Activated naive CD4-positive, alpha-beta T cell treated with anti-CD3 and anti-CD28 coated beads, Interleukin-2, amount 50 U/mL, for 24 hours (primary cell): ENCODE results near the gene ZNF503.

Source experiments
- H3K27ac Mint-ChIP-seq: one replicate; pipeline ENCODE4 v1.8.0; 2021; ENCODE audit warnings: mild to moderate bottlenecking, mixed read lengths
- H3K27me3 Mint-ChIP-seq: one replicate; pipeline ENCODE4 v1.8.0; 2021; ENCODE audit warnings: mixed read lengths
- H3K36me3 Mint-ChIP-seq: one replicate; pipeline ENCODE4 v1.8.0; 2021; ENCODE audit warnings: mixed read lengths
- H3K4me1 Mint-ChIP-seq: one replicate; pipeline ENCODE4 v1.8.0; 2021; ENCODE audit warnings: mixed read lengths
- H3K4me3 Mint-ChIP-seq: one replicate; pipeline ENCODE4 v1.8.0; 2021; ENCODE audit warnings: mild to moderate bottlenecking, mixed read lengths
- H3K9me3 Mint-ChIP-seq: one replicate; pipeline ENCODE4 v1.8.0; 2021; ENCODE audit warnings: mixed read lengths

Gene ZNF503

DNA sequence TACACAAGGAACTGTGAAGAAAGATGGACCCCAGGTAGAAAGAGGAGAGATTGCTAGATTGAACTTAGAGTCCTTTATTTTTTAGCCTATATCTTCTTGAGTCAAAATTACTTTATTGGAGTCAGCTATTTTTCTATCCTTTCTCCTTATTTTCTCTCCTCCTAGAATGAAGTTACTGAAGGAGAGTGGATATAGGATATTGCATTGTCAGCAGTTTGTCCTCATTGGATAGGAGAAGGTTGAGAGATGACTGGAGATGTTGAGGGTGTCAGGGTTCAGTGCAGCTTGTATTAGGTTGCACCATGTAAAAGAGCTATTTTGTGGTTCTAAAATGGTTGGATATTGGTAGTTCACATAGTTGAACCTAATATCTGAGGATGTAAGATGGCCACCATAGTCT lies 35.3 kb upstream of the ZNF503 start:
- no peak overlapping the region for H3K27ac Mint-ChIP-seq
- H3K36me3 Mint-ChIP-seq, result no peaks in the 10 kb centered on the region
- H3K9me3 Mint-ChIP-seq, result no peaks in the 10 kb centered on the region
- peaks cover 2% of the 10 kb centered on the region for H3K4me1 Mint-ChIP-seq
- H3K27me3 Mint-ChIP-seq, result peaks cover 25% of the 10 kb centered on the region
- no peak overlapping the region for H3K4me3 Mint-ChIP-seq

DNA sequence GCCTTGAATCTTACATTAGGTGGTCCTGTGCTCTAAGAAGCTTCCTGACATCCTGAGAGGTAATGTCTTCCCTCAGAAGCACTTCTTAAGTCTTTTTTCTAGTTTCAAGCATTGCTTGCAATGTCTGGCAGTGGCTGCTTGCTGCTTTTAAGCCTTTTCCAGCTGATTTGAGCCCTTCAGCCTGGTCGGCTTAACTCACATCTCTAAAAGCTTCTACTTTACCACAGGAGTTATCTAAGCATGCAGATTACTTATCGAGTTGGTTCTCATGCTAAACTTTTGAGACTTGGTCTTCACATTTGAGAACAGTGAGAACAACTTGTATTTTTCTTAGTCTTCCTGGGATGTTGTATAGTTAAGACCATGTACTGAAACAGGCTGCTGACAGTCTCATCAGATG lies 33.7 kb upstream of the ZNF503 start:
- no peak overlapping the region for H3K4me3 Mint-ChIP-seq
- H3K27me3 Mint-ChIP-seq, result peaks cover 28% of the 10 kb centered on the region
- peaks cover 7% of the 10 kb centered on the region for H3K4me1 Mint-ChIP-seq
- H3K36me3 Mint-ChIP-seq, result no peaks in the 10 kb centered on the region
- no peak overlapping the region for H3K27ac Mint-ChIP-seq
- H3K9me3 Mint-ChIP-seq, result no peaks in the 10 kb centered on the region

DNA sequence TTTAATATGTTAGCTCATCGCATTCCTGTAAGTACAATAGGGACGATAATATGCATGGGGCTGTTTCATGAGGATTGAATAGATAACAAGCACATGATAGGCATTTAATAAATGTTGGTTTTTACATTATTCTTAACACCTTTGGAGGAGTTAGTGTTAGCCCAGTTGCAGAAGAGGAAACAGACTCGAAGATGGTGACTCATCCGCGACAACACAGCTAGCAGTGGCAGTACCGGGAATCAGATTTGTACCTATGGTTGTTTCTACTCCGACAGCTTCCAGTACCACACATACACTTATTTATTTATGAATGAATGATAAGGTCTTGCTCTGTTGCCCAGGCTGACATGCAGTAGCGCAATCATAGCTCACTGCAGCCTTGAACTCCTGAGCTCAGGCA lies 32.7 kb upstream of the ZNF503 start:
- H3K27ac Mint-ChIP-seq, result no peak overlapping the region
- peaks cover 32% of the 10 kb centered on the region for H3K27me3 Mint-ChIP-seq
- no peaks in the 10 kb centered on the region for H3K36me3 Mint-ChIP-seq
- no peaks in the 10 kb centered on the region for H3K9me3 Mint-ChIP-seq
- no peak overlapping the region for H3K4me3 Mint-ChIP-seq
- peaks cover 7% of the 10 kb centered on the region for H3K4me1 Mint-ChIP-seq

GRCh38 chr10:75433216-75433615 lies 31.7 kb upstream of the ZNF503 start:
- Mint-ChIP-seq H3K36me3 (no peaks in the 10 kb centered on the region), H3K27ac (no peak overlapping the region), H3K27me3 (peaks cover 37% of the 10 kb centered on the region), H3K4me1 (peaks cover 7% of the 10 kb centered on the region), H3K4me3 (no peak overlapping the region), H3K9me3 (no peaks in the 10 kb centered on the region)

GRCh38 chr10:75432763-75433162 lies 31.2 kb upstream of the ZNF503 start:
- Mint-ChIP-seq H3K36me3 (no peaks in the 10 kb centered on the region), H3K4me1 (peaks cover 7% of the 10 kb centered on the region), H3K4me3 (no peak overlapping the region), H3K9me3 (no peaks in the 10 kb centered on the region), H3K27ac (no peak overlapping the region), H3K27me3 (peaks cover 37% of the 10 kb centered on the region)

DNA sequence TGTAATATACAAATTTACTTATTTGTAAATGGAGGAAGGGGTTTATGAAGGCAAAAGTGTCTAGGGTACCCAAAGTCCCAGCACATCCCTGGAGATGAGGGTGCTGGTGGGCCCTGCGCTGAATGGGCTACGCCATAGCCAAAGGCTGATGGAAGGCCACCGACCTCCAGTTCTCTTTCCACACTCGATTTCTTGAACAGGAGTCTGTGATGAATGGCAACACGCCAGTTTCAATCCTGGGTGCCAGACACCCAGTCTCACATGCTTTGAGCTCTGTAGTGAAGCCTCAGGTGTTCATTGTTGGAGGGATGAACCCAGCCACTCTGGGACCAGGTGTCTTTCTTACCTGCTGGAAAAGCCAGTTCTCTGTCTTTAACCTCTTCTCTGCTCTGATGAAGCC lies 30.6 kb upstream of the ZNF503 start:
- Mint-ChIP-seq H3K4me1 (peaks cover 7% of the 10 kb centered on the region), H3K9me3 (no peaks in the 10 kb centered on the region), H3K4me3 (no peak overlapping the region), H3K27ac (no peak overlapping the region), H3K36me3 (no peaks in the 10 kb centered on the region), H3K27me3 (peaks cover 36% of the 10 kb centered on the region)

DNA sequence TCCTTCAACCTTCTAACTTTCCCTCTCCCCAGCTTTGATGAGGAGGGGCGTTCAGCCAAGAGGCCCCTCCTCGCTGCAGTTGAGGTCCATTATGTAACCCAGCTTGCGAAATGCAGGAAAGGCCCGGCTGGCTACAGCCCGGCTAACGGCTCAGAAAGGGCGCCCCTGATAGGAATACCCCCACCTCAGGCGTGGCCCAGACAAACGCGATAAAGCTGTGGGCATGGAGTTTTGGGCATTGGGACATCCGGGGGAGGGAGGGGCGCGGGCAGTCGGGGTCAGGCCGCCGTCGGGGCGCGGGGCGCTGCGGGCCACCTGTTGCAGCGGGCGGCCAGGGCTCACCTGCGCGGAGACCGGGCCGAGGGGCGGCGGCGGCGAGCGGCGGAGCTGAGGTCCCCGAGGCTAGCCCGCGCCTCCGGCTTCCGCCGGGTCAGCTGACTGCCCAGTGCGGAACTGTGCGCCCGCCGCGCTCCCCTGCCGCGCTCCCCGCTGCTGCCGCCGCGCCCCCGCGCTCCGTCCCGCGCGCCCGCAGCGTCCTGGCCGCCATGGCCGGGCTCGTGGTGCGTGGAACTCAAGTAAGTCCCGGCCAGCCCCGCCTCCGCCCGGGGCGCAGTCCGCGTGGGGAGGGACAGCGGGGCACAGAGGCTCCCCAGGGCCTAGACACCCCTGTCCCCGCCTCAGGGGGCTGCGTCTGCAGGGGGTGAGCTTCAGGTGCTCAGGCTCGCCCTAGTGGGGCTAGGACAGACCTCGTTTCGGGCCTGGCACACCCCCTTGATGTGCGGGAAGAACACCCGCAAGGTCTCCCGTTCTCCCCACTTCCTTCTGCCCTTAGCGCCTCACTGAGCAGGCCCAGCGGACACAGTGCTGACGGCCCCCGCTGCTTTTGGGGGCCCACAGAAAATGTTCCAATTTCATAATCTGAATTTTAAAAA lies 29.9 kb upstream of the ZNF503 start, which contains the start of gene LRMDA:
LRMDA (plus strand) TSS at position 445 of the 932 bp plus-strand sequence.
- Mint-ChIP-seq H3K27me3 (peaks cover 36% of the 10 kb centered on the region), H3K4me3 (peak within 1 kb of the TSS; percentile 66), H3K27ac (no peak within 1 kb of the TSS), H3K4me1 (peaks cover 7% of the 10 kb centered on the region), H3K36me3 (no peaks in the 10 kb centered on the region), H3K9me3 (no peaks in the 10 kb centered on the region)

GRCh38 chr10:75430000-75430763 lies 28.6 kb upstream of the ZNF503 start:
- Mint-ChIP-seq H3K27ac (no peak overlapping the region), H3K4me3 (no peak overlapping the region), H3K4me1 (peaks cover 7% of the 10 kb centered on the region), H3K36me3 (no peaks in the 10 kb centered on the region), H3K27me3 (peaks cover 32% of the 10 kb centered on the region), H3K9me3 (no peaks in the 10 kb centered on the region)

DNA sequence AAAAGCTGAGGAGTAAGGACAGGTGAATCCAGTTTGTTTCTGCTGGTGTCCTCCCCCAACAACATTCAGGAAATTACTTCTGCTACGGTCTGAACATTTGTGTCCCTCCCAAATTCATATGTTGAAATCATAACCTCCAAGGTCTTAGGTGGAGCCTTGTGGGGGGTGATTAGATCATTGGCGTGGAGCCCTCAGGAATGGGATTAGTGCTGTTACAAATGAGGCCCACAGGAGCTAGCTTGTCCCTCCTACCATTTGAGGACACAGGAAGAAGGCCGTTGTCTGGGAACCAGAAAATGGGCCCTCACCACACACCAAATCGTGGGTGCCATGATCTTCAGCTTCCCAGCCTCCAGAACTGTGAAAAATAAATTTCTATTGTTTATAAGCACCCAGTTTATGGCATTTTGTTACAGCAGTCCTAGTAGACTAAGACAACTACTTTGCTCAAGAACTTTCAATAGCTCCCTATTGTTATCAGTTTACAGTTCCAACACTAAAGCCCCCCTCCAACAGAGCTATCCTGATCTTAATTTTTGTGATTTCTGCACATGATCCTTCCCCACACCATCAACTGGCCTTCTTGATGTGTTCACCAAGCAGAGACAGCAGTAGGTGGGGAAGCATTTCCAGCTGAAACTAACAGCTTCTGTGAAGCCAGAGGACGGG lies 27.7 kb upstream of the ZNF503 start:
- H3K27ac Mint-ChIP-seq, result no peak overlapping the region
- H3K4me1 Mint-ChIP-seq, result peaks cover 7% of the 10 kb centered on the region
- peaks cover 30% of the 10 kb centered on the region for H3K27me3 Mint-ChIP-seq
- no peak overlapping the region for H3K4me3 Mint-ChIP-seq
- no peaks in the 10 kb centered on the region for H3K9me3 Mint-ChIP-seq
- H3K36me3 Mint-ChIP-seq, result no peaks in the 10 kb centered on the region

GRCh38 chr10:75428434-75429158 lies 27.0 kb upstream of the ZNF503 start:
- H3K27ac Mint-ChIP-seq, result no peak overlapping the region
- peaks cover 25% of the 10 kb centered on the region for H3K27me3 Mint-ChIP-seq
- H3K9me3 Mint-ChIP-seq, result no peaks in the 10 kb centered on the region
- no peaks in the 10 kb centered on the region for H3K36me3 Mint-ChIP-seq
- no peak overlapping the region for H3K4me3 Mint-ChIP-seq
- peaks cover 7% of the 10 kb centered on the region for H3K4me1 Mint-ChIP-seq

- peaks cover 7% of the 10 kb centered on the region for H3K4me1 Mint-ChIP-seq
- no peak overlapping the region for H3K4me3 Mint-ChIP-seq
- H3K9me3 Mint-ChIP-seq, result no peaks in the 10 kb centered on the region
- H3K27ac Mint-ChIP-seq, result no peak overlapping the region
- H3K27me3 Mint-ChIP-seq, result peaks cover 21% of the 10 kb centered on the region
- H3K36me3 Mint-ChIP-seq, result no peaks in the 10 kb centered on the region
Observed at GRCh38 chr10:75427951-75428350, 26.4 kb upstream of the ZNF503 start.

GRCh38 chr10:75426880-75427279 lies 25.3 kb upstream of the ZNF503 start:
- Mint-ChIP-seq H3K36me3 (no peaks in the 10 kb centered on the region), H3K9me3 (no peaks in the 10 kb centered on the region), H3K4me1 (peaks cover 6% of the 10 kb centered on the region), H3K27me3 (peaks cover 16% of the 10 kb centered on the region), H3K27ac (no peak overlapping the region), H3K4me3 (no peak overlapping the region)

DNA sequence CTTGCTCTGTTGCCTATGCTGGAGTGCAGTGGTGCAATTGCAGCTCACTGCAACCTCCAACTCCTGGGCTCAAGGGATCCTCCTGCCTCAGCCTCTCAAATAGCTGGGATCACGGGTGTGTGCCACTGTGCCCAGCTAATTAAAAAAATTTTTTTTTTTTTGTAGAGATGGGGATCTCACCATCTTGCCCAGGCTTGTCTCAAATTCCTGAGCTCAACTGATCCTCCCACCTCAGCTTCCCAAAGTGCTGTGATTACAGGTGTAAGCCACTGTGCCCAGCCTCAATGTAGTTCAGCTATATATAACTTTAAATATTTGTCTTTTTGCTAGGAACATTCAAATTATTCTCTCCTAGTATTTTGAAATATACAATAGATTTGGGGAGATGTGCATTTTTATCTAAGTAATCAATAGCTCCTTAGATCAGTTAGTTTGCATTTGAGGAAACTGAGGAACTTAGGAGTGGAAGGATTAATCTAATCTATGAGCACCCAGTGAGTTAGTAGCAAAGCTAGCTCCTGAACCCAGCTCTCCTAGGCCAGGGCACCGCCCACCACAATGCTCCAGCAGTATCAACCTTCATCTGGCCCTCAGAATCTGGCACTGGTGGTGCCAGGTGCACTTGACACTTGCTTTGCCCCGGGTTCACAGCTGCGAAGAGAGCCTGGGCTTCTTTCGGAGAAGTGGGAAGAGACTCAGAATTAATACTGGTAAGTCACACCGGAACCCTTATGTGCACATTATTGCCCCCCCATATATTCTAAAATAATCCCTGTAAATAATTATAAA lies 23.9 kb upstream of the ZNF503 start:
- peaks cover 2% of the 10 kb centered on the region for H3K4me1 Mint-ChIP-seq
- no peaks in the 10 kb centered on the region for H3K9me3 Mint-ChIP-seq
- H3K36me3 Mint-ChIP-seq, result no peaks in the 10 kb centered on the region
- no peak overlapping the region for H3K4me3 Mint-ChIP-seq
- H3K27ac Mint-ChIP-seq, result no peak overlapping the region
- peaks cover 14% of the 10 kb centered on the region for H3K27me3 Mint-ChIP-seq

DNA sequence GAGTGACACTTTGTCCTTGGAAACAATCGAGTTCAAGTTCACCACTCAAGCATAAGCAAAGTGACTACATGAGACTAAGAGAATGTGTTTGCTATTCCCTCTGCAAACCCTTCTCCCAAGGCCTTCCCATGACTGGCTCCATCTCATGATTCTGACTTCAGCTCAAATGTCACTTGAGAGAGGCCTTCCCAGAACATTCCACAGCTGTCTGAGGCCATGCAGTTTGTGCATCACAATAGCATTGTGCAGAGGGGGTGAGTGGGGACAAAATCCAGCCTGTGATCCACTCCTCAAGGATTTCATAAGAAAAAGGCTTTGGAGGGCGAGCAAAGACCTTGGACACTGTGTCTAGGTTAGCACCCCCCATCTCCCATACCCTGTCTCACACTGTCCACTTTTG lies 23.0 kb upstream of the ZNF503 start:
- no peaks in the 10 kb centered on the region for H3K9me3 Mint-ChIP-seq
- H3K27me3 Mint-ChIP-seq, result peaks cover 9% of the 10 kb centered on the region
- no peak overlapping the region for H3K27ac Mint-ChIP-seq
- H3K4me3 Mint-ChIP-seq, result no peak overlapping the region
- H3K4me1 Mint-ChIP-seq, result no peaks in the 10 kb centered on the region
- H3K36me3 Mint-ChIP-seq, result no peaks in the 10 kb centered on the region
